ENCODE data around the gene C1QB.

DNA sequence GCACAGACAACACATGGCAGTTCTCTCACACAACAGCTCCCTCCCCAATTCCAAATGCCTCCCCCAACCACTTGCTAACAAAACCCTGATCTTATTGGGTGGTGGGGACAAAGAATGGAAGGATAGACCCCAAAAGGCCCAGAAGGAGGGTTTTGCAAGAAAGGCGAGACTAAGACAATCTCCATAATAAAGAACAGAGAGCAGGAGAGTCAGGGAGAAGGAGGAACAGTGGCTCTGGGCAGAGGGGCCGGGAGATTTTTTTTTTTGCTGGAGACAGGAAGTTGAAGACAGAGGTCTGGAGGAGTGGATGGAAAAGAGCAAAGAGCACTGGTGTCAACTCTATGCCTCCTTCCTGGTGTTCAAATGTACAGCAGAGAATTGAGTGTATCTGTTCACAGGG is 23.1 kb upstream of the C1QB start:
- TF ChIP-seq CTCF (IDR thresholded peaks at IDR 0.05; ENCODE audit: insufficient read depth, low read length) (no peak), POLR2AphosphoS5 (IDR thresholded peaks at IDR 0.05; ENCODE audit: low read depth) (no peak)
- TF ChIP-seq, protein P1, sequence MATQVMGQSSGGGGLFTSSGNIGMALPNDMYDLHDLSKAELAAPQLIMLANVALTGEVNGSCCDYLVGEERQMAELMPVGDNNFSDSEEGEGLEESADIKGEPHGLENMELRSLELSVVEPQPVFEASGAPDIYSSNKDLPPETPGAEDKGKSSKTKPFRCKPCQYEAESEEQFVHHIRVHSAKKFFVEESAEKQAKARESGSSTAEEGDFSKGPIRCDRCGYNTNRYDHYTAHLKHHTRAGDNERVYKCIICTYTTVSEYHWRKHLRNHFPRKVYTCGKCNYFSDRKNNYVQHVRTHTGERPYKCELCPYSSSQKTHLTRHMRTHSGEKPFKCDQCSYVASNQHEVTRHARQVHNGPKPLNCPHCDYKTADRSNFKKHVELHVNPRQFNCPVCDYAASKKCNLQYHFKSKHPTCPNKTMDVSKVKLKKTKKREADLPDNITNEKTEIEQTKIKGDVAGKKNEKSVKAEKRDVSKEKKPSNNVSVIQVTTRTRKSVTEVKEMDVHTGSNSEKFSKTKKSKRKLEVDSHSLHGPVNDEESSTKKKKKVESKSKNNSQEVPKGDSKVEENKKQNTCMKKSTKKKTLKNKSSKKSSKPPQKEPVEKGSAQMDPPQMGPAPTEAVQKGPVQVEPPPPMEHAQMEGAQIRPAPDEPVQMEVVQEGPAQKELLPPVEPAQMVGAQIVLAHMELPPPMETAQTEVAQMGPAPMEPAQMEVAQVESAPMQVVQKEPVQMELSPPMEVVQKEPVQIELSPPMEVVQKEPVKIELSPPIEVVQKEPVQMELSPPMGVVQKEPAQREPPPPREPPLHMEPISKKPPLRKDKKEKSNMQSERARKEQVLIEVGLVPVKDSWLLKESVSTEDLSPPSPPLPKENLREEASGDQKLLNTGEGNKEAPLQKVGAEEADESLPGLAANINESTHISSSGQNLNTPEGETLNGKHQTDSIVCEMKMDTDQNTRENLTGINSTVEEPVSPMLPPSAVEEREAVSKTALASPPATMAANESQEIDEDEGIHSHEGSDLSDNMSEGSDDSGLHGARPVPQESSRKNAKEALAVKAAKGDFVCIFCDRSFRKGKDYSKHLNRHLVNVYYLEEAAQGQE (IDR thresholded peaks at IDR 0.05; ENCODE audit: insufficient replicate concordance, low read depth), result no peak

Measured in HL-60 (cell line).